ENCODE data around the gene AGAP1.

DNA sequence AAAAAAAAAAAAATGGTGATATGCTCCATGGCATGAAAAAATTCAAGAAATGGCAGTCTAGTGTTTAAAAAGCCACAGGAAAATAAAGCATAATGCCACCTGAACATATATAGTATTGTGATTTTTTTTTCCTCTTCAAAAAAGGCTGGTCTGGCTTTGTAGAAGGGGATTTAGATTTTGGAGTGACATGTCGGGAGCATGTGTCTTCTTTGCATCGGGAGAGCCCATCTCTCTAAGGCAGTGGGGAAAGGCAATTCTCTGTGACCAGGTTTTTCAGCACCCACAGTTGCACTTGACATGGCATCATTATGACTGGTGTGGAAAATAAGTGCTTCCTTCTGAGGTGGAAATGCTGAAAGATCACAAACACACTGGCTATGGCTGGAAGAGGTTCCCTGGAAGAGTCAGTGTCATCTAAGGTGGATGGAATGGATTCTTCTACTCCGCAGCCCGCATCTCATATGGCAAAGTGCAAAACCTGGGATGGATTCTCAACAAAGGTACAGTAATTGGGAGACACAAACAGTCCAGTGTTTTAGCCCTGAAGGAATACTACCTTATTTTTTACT lies 172.5 kb downstream of the AGAP1 start:
- TF ChIP-seq, protein P1, sequence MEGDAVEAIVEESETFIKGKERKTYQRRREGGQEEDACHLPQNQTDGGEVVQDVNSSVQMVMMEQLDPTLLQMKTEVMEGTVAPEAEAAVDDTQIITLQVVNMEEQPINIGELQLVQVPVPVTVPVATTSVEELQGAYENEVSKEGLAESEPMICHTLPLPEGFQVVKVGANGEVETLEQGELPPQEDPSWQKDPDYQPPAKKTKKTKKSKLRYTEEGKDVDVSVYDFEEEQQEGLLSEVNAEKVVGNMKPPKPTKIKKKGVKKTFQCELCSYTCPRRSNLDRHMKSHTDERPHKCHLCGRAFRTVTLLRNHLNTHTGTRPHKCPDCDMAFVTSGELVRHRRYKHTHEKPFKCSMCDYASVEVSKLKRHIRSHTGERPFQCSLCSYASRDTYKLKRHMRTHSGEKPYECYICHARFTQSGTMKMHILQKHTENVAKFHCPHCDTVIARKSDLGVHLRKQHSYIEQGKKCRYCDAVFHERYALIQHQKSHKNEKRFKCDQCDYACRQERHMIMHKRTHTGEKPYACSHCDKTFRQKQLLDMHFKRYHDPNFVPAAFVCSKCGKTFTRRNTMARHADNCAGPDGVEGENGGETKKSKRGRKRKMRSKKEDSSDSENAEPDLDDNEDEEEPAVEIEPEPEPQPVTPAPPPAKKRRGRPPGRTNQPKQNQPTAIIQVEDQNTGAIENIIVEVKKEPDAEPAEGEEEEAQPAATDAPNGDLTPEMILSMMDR (IDR thresholded peaks at IDR 0.05; ENCODE audit: low read depth, low read length, poor library complexity, severe bottlenecking), result no peak
- TF ChIP-seq EZH2phosphoT487 (IDR thresholded peaks at IDR 0.05; ENCODE audit: borderline replicate concordance, low read length), result no peak

Data from DOHH2 (cell line).